Measurements from ENCODE around the gene NOL7.

GRCh38 chr6:13576017-13576416 is 39.1 kb upstream of the NOL7 start:
- TF ChIP-seq CTCF (IDR thresholded peaks at IDR 0.05) = no peak
- no peak for TF ChIP-seq POLR2A (IDR thresholded peaks at IDR 0.05)
- no peak for TF ChIP-seq EP300 (IDR thresholded peaks at IDR 0.05)
